Measurements from ENCODE around the gene MAP2K3. TPM values are rescaled to one million over a fixed set of nuclear protein-coding genes. Genes with fewer than 3 reads are reported as not detected.
A peak's percentile ranks its signal among the peaks of the same experiment; 100 is the strongest.
"Not testable (repeated sequence)": the region's sequence is repeated elsewhere in the genome, so short reads cannot be mapped to it uniquely, and the experiment has no call there.

The MAP2K3 gene
- total RNA-seq, 2 experiments from 2014 or later = 41.7 to 52.8 TPM

DNA sequence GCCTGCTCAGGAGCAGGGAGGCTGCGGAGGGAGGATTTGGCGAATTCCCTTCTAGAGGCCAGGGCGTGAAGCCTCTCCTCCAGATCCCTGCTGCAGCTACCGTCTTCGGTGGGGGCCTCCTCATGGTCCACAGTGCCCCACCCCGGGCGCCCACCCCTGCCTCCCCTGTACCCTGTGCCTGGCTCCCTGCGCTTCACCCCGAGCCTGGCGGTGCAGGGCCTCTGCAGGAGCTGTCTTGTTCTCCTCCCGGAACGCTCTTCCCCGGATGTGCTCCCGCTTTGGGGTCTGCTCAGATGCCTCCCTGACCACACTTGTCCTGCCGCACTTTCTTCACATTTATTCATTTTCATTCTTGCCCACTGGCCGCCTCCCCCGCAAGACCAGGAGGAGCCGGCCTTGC, 33.3 kb downstream of the MAP2K3 start:
- POLR2A ChIA-PET; H3K36me3 Mint-ChIP-seq (ENCODE audit: low read depth); H3K27ac Mint-ChIP-seq; H3K9me3 Mint-ChIP-seq; CTCF ChIA-PET; H3K4me1 Mint-ChIP-seq; H3K4me3 Mint-ChIP-seq; H3K27me3 Mint-ChIP-seq; DNase-seq: not testable (repeated sequence)

DNA sequence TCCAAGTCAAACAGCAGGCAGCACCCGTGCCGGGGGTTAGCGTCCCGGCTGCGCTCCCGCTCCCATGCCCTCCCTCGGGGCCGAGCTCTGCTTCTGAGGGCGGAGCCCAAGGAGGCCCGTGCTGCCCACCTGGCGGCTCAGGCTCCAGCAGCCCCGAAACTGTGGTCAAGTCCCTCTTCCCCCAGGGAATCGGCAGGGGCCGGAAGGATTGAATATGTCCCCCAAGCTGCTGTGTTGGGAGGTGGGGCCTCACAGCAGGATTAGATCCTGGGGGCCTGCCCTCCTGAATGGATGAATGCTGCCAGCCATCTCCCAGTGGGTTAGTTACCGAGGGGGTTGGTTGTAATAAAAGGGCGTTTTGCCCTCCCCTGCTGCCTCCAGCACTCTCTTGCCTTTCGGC, 33.9 kb downstream of the MAP2K3 start:
- CTCF ChIA-PET = no interaction called here
- Mint-ChIP-seq H3K4me3 (no peak overlapping the region), H3K27me3 (no peaks in the 10 kb centered on the region), H3K4me1 (peaks cover 7% of the 10 kb centered on the region), H3K27ac (no peak overlapping the region), H3K9me3 (no peaks in the 10 kb centered on the region), H3K36me3 (ENCODE audit: low read depth) (peaks cover 3% of the 10 kb centered on the region)
- no peak for DNase-seq
- POLR2A ChIA-PET = no interaction called here

DNA sequence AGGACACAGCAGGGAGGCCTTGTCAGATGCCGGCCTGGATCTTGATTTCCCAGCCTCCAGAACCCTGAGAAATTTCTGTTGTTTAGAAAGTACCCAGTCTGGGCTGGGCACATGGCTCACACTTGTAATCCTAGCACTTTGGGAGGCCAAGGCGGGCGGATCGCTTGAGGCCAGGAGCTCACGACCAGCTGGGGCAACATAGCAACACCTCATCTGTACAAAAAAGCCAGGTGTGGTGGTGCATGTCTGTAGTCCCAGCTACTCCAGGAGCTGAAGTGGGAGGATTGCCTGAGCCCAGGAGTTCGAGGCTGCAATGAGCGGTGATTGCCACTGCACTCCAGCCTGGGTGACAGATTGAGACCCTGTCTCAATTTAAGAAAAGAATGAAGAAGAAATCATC, 34.3 kb downstream of the MAP2K3 start:
- H3K4me1 Mint-ChIP-seq; DNase-seq; H3K27me3 Mint-ChIP-seq; H3K9me3 Mint-ChIP-seq; POLR2A ChIA-PET; CTCF ChIA-PET; H3K36me3 Mint-ChIP-seq (ENCODE audit: low read depth); H3K27ac Mint-ChIP-seq; H3K4me3 Mint-ChIP-seq: not testable (repeated sequence)

DNA sequence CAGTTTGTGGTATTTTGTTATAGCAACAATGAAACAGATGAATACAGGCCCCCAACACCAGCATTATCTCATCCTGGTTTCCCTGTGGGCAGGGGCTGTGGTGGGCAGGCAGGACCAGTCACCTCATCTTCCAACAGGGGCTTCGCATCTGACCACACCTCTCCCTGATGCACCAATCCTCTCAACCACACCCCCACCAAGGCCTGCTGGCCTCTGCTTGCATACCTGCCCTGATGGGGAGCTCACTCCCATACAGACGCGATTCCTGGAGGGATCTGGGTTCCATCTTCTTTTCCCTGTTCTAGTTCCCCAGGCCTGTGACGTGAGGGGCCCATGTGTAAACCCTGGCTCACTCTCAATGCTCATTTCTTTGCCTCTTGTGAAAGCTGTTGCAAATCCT, 34.7 kb downstream of the MAP2K3 start:
- POLR2A ChIA-PET; H3K27ac Mint-ChIP-seq; H3K4me3 Mint-ChIP-seq; DNase-seq; CTCF ChIA-PET; H3K4me1 Mint-ChIP-seq; H3K36me3 Mint-ChIP-seq (ENCODE audit: low read depth); H3K9me3 Mint-ChIP-seq; H3K27me3 Mint-ChIP-seq: not testable (repeated sequence)

DNA sequence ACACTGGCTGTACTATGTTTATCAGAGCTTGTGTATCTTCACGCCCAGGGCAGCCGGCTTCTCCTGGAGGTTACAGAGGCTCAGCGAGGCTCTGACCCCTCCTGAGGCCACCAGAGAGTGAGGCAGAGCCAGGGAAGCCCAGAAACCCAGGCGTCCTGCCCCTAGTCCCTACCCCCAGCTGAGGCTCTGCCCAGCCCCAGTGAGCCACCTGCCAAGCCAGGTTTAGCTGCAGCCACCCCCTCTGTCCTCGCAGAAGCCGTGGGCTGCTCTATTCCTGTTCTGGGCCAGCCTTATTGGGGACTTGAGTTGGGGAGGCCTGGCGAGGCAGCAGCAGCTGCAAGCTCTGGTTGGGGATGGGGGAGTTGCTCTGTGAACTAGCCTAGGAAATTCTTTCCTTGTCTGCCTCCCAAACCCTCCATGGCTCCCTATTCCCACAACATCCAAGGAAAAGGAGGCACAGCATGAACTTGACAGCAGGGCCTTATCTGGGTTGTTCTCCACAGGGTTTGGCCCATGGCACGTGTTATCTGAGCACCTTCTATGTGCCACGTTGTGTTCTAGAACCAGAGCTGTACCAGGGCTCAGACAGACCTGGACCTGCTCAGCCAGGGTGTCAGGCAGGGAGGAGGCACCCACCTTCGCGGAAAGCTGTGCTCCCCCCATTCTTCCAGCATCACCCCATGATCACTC, 35.3 kb downstream of the MAP2K3 start:
- DNase-seq; POLR2A ChIA-PET; H3K36me3 Mint-ChIP-seq (ENCODE audit: low read depth); H3K4me3 Mint-ChIP-seq; H3K9me3 Mint-ChIP-seq; H3K4me1 Mint-ChIP-seq; H3K27me3 Mint-ChIP-seq; H3K27ac Mint-ChIP-seq; CTCF ChIA-PET: not testable (repeated sequence)

DNA sequence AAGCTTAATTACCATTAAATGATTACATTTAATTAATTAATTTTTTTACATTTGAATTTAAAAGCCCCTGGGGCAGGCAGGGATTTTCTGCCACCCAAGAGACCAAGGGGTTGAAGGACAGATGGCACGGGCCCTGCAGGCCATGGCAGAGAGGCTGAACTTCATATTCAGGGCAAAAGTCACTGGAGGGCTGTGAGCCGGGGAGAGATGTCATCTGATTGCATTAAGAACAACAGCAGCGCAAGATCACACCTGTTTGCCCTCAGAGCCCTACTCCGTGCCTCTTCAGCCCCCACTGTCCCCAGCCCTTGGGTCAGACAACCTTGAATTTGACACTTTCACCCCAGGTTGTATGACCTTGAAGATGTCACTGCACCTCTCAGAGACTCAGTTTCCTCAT, 35.9 kb downstream of the MAP2K3 start:
- POLR2A ChIA-PET; DNase-seq; H3K27ac Mint-ChIP-seq; H3K9me3 Mint-ChIP-seq; H3K36me3 Mint-ChIP-seq (ENCODE audit: low read depth); H3K4me1 Mint-ChIP-seq; H3K4me3 Mint-ChIP-seq; H3K27me3 Mint-ChIP-seq: not testable (repeated sequence)
- CTCF ChIA-PET = interaction anchor here (0.9 kb wide), 1 partner anchor 137 kb away, joined by 3 read pairs; no protein-coding TSS in a partner anchor

DNA sequence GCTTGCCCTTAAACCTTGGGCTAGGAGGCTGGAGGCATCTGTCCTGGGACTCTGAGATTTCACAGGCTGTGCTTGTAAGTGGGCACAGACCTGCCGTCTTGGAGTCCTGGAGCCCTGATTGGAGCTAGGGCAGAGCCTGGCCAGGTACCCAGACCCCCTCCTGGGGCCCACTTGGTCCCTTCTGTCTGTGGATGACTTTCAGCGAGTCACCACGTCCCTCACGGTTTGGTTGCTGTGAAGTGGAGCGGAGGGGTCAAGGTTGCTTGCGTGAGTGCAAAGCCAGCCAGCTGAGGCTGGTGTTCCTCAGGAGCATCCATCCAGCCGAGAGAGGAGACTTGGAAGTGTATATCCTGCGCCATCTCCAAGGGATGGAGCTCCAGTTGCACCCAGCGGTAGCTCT, 36.5 kb downstream of the MAP2K3 start:
- H3K4me3 Mint-ChIP-seq; H3K27ac Mint-ChIP-seq; H3K9me3 Mint-ChIP-seq; H3K27me3 Mint-ChIP-seq; POLR2A ChIA-PET; H3K36me3 Mint-ChIP-seq (ENCODE audit: low read depth); DNase-seq; H3K4me1 Mint-ChIP-seq: not testable (repeated sequence)
- CTCF ChIA-PET = interaction anchor here (0.9 kb wide), 1 partner anchor 136 kb away, joined by 3 read pairs; no protein-coding TSS in a partner anchor

DNA sequence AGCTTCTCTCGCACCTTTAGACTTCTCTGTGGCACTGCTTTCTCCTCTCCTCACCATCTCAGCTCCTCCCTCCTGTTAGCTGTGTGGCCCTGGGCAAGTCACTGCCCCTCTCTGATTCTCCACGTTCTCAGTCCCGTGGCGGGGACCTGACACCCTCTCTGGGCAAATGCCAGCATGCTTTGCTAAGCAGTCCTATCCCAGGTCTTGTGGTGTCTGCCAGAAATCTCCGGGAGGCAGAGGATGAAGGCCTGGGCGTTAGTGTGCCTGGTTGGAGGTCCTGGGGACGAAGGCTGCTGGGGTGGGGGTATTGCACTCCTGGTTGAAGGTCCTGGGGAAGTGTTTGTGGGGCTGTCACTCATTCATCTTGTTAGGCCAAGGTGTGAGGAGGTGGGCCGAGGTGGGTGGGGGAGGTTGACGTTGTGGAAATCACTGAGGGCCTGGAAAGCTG, 37.3 kb downstream of the MAP2K3 start:
- POLR2A ChIA-PET; CTCF ChIA-PET; H3K27ac Mint-ChIP-seq; H3K27me3 Mint-ChIP-seq; H3K4me1 Mint-ChIP-seq; H3K36me3 Mint-ChIP-seq (ENCODE audit: low read depth); H3K9me3 Mint-ChIP-seq; DNase-seq; H3K4me3 Mint-ChIP-seq: not testable (repeated sequence)

DNA sequence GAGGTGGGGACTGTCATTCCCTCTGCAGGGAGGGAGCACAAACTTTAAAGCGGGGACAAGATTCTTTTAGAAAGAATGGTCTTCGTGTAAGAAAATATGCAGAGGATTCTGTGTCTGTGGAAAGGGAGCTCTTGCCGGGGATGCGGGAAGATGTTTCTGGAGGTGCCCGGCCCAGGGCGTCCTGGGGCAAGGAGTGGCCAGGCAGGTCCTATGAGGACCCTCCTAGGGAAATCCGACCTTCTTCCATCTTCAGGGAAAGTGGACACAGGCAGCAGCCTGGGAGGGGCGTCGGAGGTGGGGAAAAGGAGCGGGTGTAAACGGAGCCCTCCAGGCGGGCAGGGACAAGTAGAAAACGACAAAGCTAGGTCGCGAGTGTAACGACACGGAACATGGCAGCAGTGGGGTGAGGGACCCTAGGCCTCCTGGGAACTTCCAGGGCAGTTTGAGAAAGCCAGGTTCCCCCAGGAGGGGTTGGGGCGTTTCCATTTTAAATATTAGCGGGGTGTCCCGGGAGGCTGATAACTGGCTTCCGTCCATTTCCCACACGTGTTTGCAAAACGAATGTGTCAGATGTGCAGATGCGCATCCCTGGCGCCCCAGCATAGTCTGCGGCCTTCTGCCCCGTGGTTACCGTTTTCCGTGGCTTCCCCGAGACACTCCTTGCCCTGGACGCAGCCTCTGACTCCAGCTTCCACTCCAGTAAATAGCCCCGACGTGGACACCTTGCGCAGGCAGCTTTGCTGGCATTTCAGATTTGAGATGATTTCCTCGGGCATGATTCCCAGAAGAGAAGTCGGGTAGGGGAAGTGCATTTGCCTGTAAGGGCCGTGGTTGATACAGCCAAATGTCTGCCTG, 39.0 kb downstream of the MAP2K3 start:
- peak overlapping the region; percentile 80 for H3K4me3 Mint-ChIP-seq
- DNase-seq; CTCF ChIA-PET; H3K27me3 Mint-ChIP-seq; H3K9me3 Mint-ChIP-seq; H3K36me3 Mint-ChIP-seq (ENCODE audit: low read depth); POLR2A ChIA-PET; H3K27ac Mint-ChIP-seq; H3K4me1 Mint-ChIP-seq: not testable (repeated sequence)

DNA sequence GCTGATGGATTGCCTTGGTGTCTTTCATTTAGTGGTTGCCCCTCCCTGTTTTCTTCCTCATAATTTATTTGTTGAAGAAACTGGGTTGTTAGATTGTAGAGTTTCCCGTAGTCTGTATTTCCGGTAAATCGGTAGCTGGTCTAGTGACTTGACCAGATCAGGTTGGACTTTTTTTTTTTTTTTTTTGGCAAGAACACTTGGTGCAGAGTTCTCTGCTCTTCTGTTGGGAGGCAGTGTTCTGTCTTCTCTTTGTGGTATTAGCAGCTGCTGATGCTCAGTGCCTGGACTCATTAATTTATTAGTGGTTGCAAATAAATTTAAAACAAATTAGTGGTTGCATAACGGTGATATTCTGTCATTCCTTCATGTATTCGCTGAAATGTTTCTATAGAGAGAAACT, 40.2 kb downstream of the MAP2K3 start:
- H3K27me3 Mint-ChIP-seq; H3K36me3 Mint-ChIP-seq (ENCODE audit: low read depth); H3K27ac Mint-ChIP-seq; H3K4me1 Mint-ChIP-seq; H3K9me3 Mint-ChIP-seq; DNase-seq; POLR2A ChIA-PET; H3K4me3 Mint-ChIP-seq; CTCF ChIA-PET: not testable (repeated sequence)

DNA sequence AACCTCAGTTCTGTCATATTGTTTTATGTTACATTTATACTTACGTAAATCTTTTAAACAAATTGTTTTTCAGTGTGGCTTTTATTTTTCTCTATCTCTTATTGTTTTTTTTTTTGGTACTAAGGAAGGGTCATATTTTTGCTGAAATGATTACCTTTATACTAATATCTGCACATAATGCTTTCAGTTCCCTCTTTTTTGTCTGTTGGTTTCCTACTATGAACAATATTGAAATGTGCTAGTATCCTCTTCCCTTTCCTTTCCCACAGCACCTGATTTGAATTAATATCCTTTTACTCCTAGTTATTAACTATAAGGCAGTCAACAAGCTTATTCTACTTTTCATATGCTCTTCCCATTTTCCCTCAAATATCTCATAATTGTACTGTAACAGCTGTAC, 43.4 kb downstream of the MAP2K3 start:
- H3K4me1 Mint-ChIP-seq; CTCF ChIA-PET; POLR2A ChIA-PET; H3K27ac Mint-ChIP-seq; DNase-seq; H3K36me3 Mint-ChIP-seq (ENCODE audit: low read depth); H3K4me3 Mint-ChIP-seq; H3K27me3 Mint-ChIP-seq; H3K9me3 Mint-ChIP-seq: not testable (repeated sequence)

DNA sequence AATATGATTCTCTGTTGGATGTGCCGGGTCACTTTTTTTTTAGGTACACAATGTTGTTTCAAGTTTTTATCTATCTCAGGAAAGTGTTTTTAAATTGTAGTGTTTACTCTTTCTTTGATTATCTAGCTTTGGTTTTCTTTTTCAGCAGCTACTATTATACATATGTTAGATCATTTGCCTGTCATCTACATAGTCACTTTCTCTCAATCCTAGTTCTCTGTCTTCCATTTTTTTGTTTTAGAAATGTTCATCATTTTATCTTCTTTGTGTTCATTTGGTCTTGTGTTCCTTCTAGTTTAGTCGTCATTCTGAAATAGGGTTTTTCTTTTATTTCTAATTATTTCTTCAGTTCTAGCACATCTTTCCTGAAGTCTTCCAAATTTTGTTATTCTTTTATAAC, 44.3 kb downstream of the MAP2K3 start:
- DNase-seq; CTCF ChIA-PET; H3K4me1 Mint-ChIP-seq; H3K4me3 Mint-ChIP-seq; H3K27ac Mint-ChIP-seq; POLR2A ChIA-PET; H3K9me3 Mint-ChIP-seq; H3K36me3 Mint-ChIP-seq (ENCODE audit: low read depth); H3K27me3 Mint-ChIP-seq: not testable (repeated sequence)

DNA sequence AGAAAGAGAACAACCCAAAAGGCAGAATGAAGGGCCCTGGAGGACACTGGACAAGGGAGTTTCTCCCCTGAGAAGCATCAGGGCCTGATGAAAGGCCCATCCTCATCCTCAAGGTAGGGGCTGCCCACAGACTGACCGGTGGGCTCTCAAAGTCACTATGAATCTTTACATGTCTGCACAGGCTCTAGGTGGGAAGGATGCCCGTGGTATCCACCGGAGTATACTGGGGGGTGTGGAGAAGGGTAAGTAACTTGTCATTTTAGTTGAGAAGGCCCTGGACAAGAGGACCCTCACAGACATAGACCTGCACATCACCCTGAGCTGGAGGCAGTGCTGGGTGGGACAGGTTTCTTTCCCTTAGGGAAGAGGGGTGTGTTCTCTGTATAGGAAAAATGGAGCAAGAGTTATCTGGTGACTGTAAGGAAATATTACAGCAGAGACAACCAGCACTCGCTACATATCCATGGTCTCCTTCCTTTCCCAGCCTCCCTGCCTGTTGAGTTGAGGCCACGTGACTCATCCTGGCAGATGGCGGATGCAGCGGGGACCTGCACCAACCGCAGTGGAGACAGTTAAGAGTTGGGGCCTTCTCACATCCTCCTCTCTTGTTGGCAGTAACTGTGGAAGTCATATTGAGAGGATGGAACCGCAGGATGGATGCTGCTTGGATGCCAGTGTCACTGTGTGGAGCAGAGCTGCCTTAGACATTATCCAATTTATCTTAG, 46.1 kb downstream of the MAP2K3 start:
- ChIA-PET POLR2A (no interaction called here), CTCF (no interaction called here)
- Mint-ChIP-seq H3K27ac (no peak overlapping the region), H3K27me3 (peaks cover 6% of the 10 kb centered on the region), H3K4me3 (no peak overlapping the region), H3K36me3 (ENCODE audit: low read depth) (no peaks in the 10 kb centered on the region), H3K4me1 (peaks cover under 1% of the 10 kb centered on the region), H3K9me3 (peaks cover 4% of the 10 kb centered on the region)
- no peak for DNase-seq

Measured in activated CD4-positive, alpha-beta T cell treated with anti-CD3 and anti-CD28 coated beads, Interleukin-2, amount 10 ng/mL, durations not matched to agents 7 days and 5 days (primary cell).